Neutrophil (primary cell): Measurements from ENCODE around the gene PRRT1B.

ENCODE experiments used
- H3K27ac ChIP-seq: fragments of 200-600 bp; sonication (generic); 2 replicates; pipeline ENCODE4 v1.5.1; 2016; ENCODE audit warnings: mild to moderate bottlenecking, moderate library complexity
- H3K27me3 ChIP-seq: fragments of 200-600 bp; sonication (generic); 2 replicates; pipeline ENCODE4 v1.6.0; 2016; ENCODE audit warnings: mild to moderate bottlenecking
- H3K36me3 ChIP-seq: fragments of 200-600 bp; sonication (generic); 2 replicates; pipeline ENCODE4 v1.5.1; 2017
- H3K4me1 ChIP-seq, 2 experiments: fragments of 200-600 bp in 1 of 2; sonication (generic) in 1 of 2; 1 replicate in 1 of 2; 2 replicates in 1 of 2; pipeline versions ENCODE4 v1.5.1 to v1.6.1; 2013 to 2016; ENCODE audit warnings: low read depth in 1 of 2, low read length in 1 of 2, mild to moderate bottlenecking in 1 of 2, moderate library complexity in 1 of 2; ENCODE audit not compliant: control insufficient read depth in 1 of 2, insufficient read depth in 1 of 2
- H3K4me3 ChIP-seq, 2 experiments: fragments of 200-600 bp in 1 of 2; sonication (generic) in 1 of 2; 1 replicate in 1 of 2; 2 replicates in 1 of 2; pipeline ENCODE4 v1.5.1; 2013 to 2016; ENCODE audit warnings: low read depth in 1 of 2, low read length in 1 of 2, mild to moderate bottlenecking in 1 of 2, moderate library complexity in 1 of 2
- H3K9me3 ChIP-seq: fragments of 200-600 bp; sonication (generic); 2 replicates; pipeline ENCODE4 v1.5.1; 2016
- TF ChIP-seq, protein P1 (sequence below): fragments of 200-600 bp; sonication (generic); IDR thresholded peaks from 2 replicates; pipeline ENCODE4 v1.5.1; 2016; ENCODE audit warnings: antibody characterized with exemption

PRRT1B gene

GRCh38 chr9:131587331-131587730, 42.0 kb downstream of the PRRT1B start:
- Histone ChIP-seq H3K27ac (peak overlapping the region; percentile 41), H3K36me3 (peaks cover 65% of the 10 kb centered on the region), H3K4me1 (peaks cover 44 to 47% of the 10 kb centered on the region in 2 experiments), H3K4me3 (no peak overlapping the region), H3K9me3 (no peaks in the 10 kb centered on the region), H3K27me3 (no peaks in the 10 kb centered on the region)
- TF ChIP-seq, protein P1, sequence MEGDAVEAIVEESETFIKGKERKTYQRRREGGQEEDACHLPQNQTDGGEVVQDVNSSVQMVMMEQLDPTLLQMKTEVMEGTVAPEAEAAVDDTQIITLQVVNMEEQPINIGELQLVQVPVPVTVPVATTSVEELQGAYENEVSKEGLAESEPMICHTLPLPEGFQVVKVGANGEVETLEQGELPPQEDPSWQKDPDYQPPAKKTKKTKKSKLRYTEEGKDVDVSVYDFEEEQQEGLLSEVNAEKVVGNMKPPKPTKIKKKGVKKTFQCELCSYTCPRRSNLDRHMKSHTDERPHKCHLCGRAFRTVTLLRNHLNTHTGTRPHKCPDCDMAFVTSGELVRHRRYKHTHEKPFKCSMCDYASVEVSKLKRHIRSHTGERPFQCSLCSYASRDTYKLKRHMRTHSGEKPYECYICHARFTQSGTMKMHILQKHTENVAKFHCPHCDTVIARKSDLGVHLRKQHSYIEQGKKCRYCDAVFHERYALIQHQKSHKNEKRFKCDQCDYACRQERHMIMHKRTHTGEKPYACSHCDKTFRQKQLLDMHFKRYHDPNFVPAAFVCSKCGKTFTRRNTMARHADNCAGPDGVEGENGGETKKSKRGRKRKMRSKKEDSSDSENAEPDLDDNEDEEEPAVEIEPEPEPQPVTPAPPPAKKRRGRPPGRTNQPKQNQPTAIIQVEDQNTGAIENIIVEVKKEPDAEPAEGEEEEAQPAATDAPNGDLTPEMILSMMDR: no peak

- TF ChIP-seq, protein P1: no peak
- Histone ChIP-seq H3K36me3 (peaks cover 64% of the 10 kb centered on the region), H3K4me3 (no peak overlapping the region), H3K27me3 (no peaks in the 10 kb centered on the region), H3K4me1 (peaks cover 44 to 50% of the 10 kb centered on the region in 2 experiments), H3K9me3 (no peaks in the 10 kb centered on the region), H3K27ac (peak overlapping the region; percentile 41)
Observed at GRCh38 chr9:131587906-131588305, 42.6 kb downstream of the PRRT1B start.

- Histone ChIP-seq H3K27ac (no peak overlapping the region), H3K36me3 (peaks cover 63% of the 10 kb centered on the region), H3K27me3 (no peaks in the 10 kb centered on the region), H3K9me3 (no peaks in the 10 kb centered on the region), H3K4me1 (peaks cover 47 to 53% of the 10 kb centered on the region in 2 experiments), H3K4me3 (no peak overlapping the region)
- TF ChIP-seq, protein P1: no peak
Observed at GRCh38 chr9:131588396-131588795, 43.1 kb downstream of the PRRT1B start.

- Histone ChIP-seq H3K27ac (no peak overlapping the region), H3K4me1 (peaks cover 46 to 52% of the 10 kb centered on the region in 2 experiments), H3K4me3 (no peak overlapping the region), H3K27me3 (no peaks in the 10 kb centered on the region), H3K9me3 (no peaks in the 10 kb centered on the region), H3K36me3 (peaks cover 63% of the 10 kb centered on the region)
- TF ChIP-seq, protein P1: no peak
Observed at GRCh38 chr9:131589124-131589711, 43.9 kb downstream of the PRRT1B start.

- Histone ChIP-seq H3K27me3 (no peaks in the 10 kb centered on the region), H3K4me1 (peaks cover 39 to 44% of the 10 kb centered on the region in 2 experiments), H3K27ac (peak overlapping the region; percentile 61), H3K4me3 (no peak overlapping the region), H3K9me3 (no peaks in the 10 kb centered on the region), H3K36me3 (peaks cover 68% of the 10 kb centered on the region)
- TF ChIP-seq, protein P1: no peak
Observed at GRCh38 chr9:131589993-131590392, 44.7 kb downstream of the PRRT1B start.
